H1 (cell line): ENCODE data around the gene RBM19. TPM values are rescaled to one million over a fixed set of nuclear protein-coding genes. Genes with fewer than 3 reads are reported as not detected.

Experiments used
- CTCF ChIA-PET: fragments of 300-600 bp; sonication (Branson Sonifier 250); formaldehyde crosslinking; loops from one replicate; lab custom pipeline; 2021; ENCODE audit not compliant: partially characterized antibody; lab: Charles Lee
- POLR2A ChIA-PET: fragments of 300-600 bp; sonication (Branson Sonifier 250); formaldehyde crosslinking; loops from one replicate; lab custom pipeline; 2021; ENCODE audit warnings: inconsistent platforms; ENCODE audit not compliant: partially characterized antibody; lab: Charles Lee
- DNase-seq, 2 experiments: peaks; one replicate each; pipeline versions ENCODE4 v3.0.0 to v3.0.0-alpha.2; 2010 to 2022; ENCODE audit warnings: low spot score in 2 of 2, low read depth in 1 of 2, mixed read lengths in 1 of 2
- FAIRE-seq: peaks from 2 replicates; lab custom pipeline; 2011; peaks lifted over from hg19 to GRCh38; lab: Jason Lieb, UNC
- H2AFZ ChIP-seq: 2 replicates; pipeline ENCODE4 v1.8.1; 2012; ENCODE audit warnings: low read length, inconsistent platforms
- H2AK5ac ChIP-seq: 2 replicates; pipeline ENCODE4 v1.6.1; 2013; ENCODE audit warnings: low read depth, low read length
- H2BK120ac ChIP-seq: replicated peaks from 2 replicates; pipeline ENCODE3; 2013; ENCODE audit warnings: low read depth, low read length, inconsistent platforms
- H2BK12ac ChIP-seq: 2 replicates; pipeline ENCODE4 v1.6.1; 2013; ENCODE audit warnings: low read depth, low read length
- H2BK15ac ChIP-seq: 2 replicates; pipeline ENCODE4 v1.6.1; 2013; ENCODE audit warnings: low read length
- H2BK20ac ChIP-seq: 2 replicates; pipeline ENCODE4 v1.6.1; 2013; ENCODE audit warnings: low read length
- H2BK5ac ChIP-seq: 2 replicates; pipeline ENCODE4 v1.6.1; 2013; ENCODE audit warnings: low read depth, low read length
- H3K14ac ChIP-seq: 2 replicates; pipeline ENCODE4 v1.6.1; 2013; ENCODE audit warnings: inconsistent platforms; ENCODE audit not compliant: insufficient read length
- H3K18ac ChIP-seq: 2 replicates; pipeline ENCODE4 v1.6.1; 2013; ENCODE audit warnings: low read length; ENCODE audit errors: extremely low read depth
- H3K23ac ChIP-seq: 2 replicates; pipeline ENCODE4 v1.6.1; 2013; ENCODE audit warnings: inconsistent platforms; ENCODE audit not compliant: insufficient read length
- H3K23me2 ChIP-seq: 2 replicates; pipeline ENCODE4 v1.6.1; 2013; ENCODE audit warnings: low read depth, low read length
- H3K27ac ChIP-seq: 2 replicates; pipeline ENCODE4 v1.6.1; 2011; ENCODE audit warnings: low read depth, low read length, inconsistent platforms
- H3K27me3 ChIP-seq, 4 experiments: replicated peaks in 1 of 4; 1 replicate in 1 of 4; 2 replicates in 3 of 4; pipeline versions ENCODE4 v1.6.1 to v1.8.1; 2011 to 2013; ENCODE audit warnings: low read length in 3 of 4, mild to moderate bottlenecking in 3 of 4, inconsistent platforms in 2 of 4, mixed read lengths in 2 of 4, moderate library complexity in 1 of 4; ENCODE audit not compliant: control insufficient read depth in 3 of 4, insufficient read depth in 3 of 4; ENCODE audit errors: extremely low read depth in 1 of 4
- H3K36me3 ChIP-seq, 4 experiments: 2 replicates each; pipeline versions ENCODE4 v1.6.1 to v1.8.1; 2011 to 2013; ENCODE audit warnings: mild to moderate bottlenecking in 4 of 4, low read length in 3 of 4, moderate library complexity in 2 of 4, control low read depth in 1 of 4, inconsistent platforms in 1 of 4; ENCODE audit not compliant: insufficient read depth in 4 of 4, control insufficient read depth in 2 of 4
- H3K4ac ChIP-seq: replicated peaks from 2 replicates; pipeline ENCODE3; 2013; ENCODE audit warnings: low read length, low read depth, mixed read lengths, inconsistent platforms; ENCODE audit not compliant: insufficient read length
- H3K4me1 ChIP-seq, 4 experiments: replicated peaks in 1 of 4; 1 replicate in 1 of 4; 2 replicates in 3 of 4; pipeline versions ENCODE4 v1.6.1 to v1.8.1; 2011 to 2013; ENCODE audit warnings: low read length in 3 of 4, inconsistent platforms in 2 of 4, mixed read lengths in 1 of 4; ENCODE audit not compliant: insufficient read depth in 4 of 4, control insufficient read depth in 3 of 4
- H3K4me2 ChIP-seq, 2 experiments: 2 replicates each; pipeline versions ENCODE4 v1.6.1 to v1.8.1; 2011 to 2013; ENCODE audit warnings: low read depth in 2 of 2, low read length in 2 of 2, control low read depth in 1 of 2, inconsistent platforms in 1 of 2, mild to moderate bottlenecking in 1 of 2; ENCODE audit not compliant: insufficient read depth in 1 of 2
- H3K4me3 ChIP-seq, 4 experiments: fragments of 200-600, 300-600 bp in 1 of 4; sonication (generic), shearing (Covaris generic), sonication (Bioruptor Twin) in 1 of 4; 2 replicates each; pipeline versions ENCODE4 v1.5.1 to v1.8.1; 2011 to 2016; ENCODE audit warnings: low read length in 4 of 4, low read depth in 3 of 4, control low read depth in 2 of 4, inconsistent platforms in 2 of 4, mild to moderate bottlenecking in 2 of 4, mixed read lengths in 1 of 4, moderate library complexity in 1 of 4; ENCODE audit not compliant: insufficient read depth in 2 of 4; ENCODE audit errors: extremely low read depth in 1 of 4
- H3K56ac ChIP-seq: replicated peaks from 2 replicates; pipeline ENCODE3; 2013; ENCODE audit warnings: low read depth, mild to moderate bottlenecking, mixed read lengths, low read length, inconsistent platforms; ENCODE audit not compliant: insufficient read length
- H3K79me1 ChIP-seq: 2 replicates; pipeline ENCODE4 v1.6.1; 2013; ENCODE audit warnings: low read depth, low read length, control low read depth
- H3K79me2 ChIP-seq, 2 experiments: 2 replicates each; pipeline versions ENCODE4 v1.6.1 to v1.8.1; 2012 to 2013; ENCODE audit warnings: low read length in 2 of 2, mild to moderate bottlenecking in 2 of 2, inconsistent platforms in 1 of 2; ENCODE audit not compliant: insufficient read depth in 2 of 2, control insufficient read depth in 1 of 2
- H3K9ac ChIP-seq, 4 experiments: replicated peaks in 1 of 4; 1 replicate in 1 of 4; 2 replicates in 3 of 4; pipeline versions ENCODE4 v1.6.1 to v1.8.1; 2011 to 2013; ENCODE audit warnings: low read depth in 3 of 4, low read length in 3 of 4, control low read depth in 2 of 4, mild to moderate bottlenecking in 2 of 4, moderate library complexity in 2 of 4, inconsistent platforms in 1 of 4; ENCODE audit errors: extremely low read depth in 1 of 4
- H3K9me3 ChIP-seq, 2 experiments: 2 replicates each; pipeline versions ENCODE4 v1.6.1 to v1.8.1; 2012 to 2013; ENCODE audit warnings: mild to moderate bottlenecking in 2 of 2, moderate library complexity in 2 of 2, control low read depth in 1 of 2, inconsistent platforms in 1 of 2, low read depth in 1 of 2, low read length in 1 of 2, mixed read lengths in 1 of 2; ENCODE audit not compliant: insufficient read depth in 2 of 2
- H4K20me1 ChIP-seq, 2 experiments: replicated peaks in 1 of 2; 2 replicates each; pipeline versions ENCODE3 to v1.8.1; 2011 to 2013; ENCODE audit warnings: inconsistent platforms in 2 of 2, low read length in 2 of 2, mild to moderate bottlenecking in 1 of 2; ENCODE audit not compliant: insufficient read depth in 2 of 2, control insufficient read depth in 1 of 2
- H4K5ac ChIP-seq: 2 replicates; pipeline ENCODE4 v1.6.1; 2013; ENCODE audit warnings: low read length, low read depth, mixed read lengths, inconsistent platforms; ENCODE audit not compliant: insufficient read length
- H4K8ac ChIP-seq: 2 replicates; pipeline ENCODE4 v1.8.0; 2013; ENCODE audit warnings: mild to moderate bottlenecking, moderate library complexity, low read length, inconsistent platforms; ENCODE audit not compliant: insufficient read depth; ENCODE audit errors: extremely low read depth
- H4K91ac ChIP-seq: replicated peaks from 2 replicates; pipeline ENCODE3; 2013; ENCODE audit warnings: low read length, mixed read lengths, inconsistent platforms; ENCODE audit not compliant: insufficient read length
- ASH2L ChIP-seq: fragments of 200-600, 300-600 bp; sonication (generic); IDR thresholded peaks from one replicate; pipeline ENCODE4 v1.7.1; 2017; ENCODE audit warnings: low read length
- BRCA1 ChIP-seq: IDR thresholded peaks from 2 replicates; pipeline ENCODE4 v1.6.1; 2012; ENCODE audit warnings: low read depth, low read length, improper control_type of control experiment
- EP300 ChIP-seq, 2 experiments: IDR thresholded peaks; 1 replicate in 1 of 2; 2 replicates in 1 of 2; pipeline ENCODE4 v1.6.1; 2011 to 2012; ENCODE audit warnings: low read depth in 2 of 2, low read length in 2 of 2, mild to moderate bottlenecking in 2 of 2, borderline replicate concordance in 1 of 2, inconsistent platforms in 1 of 2, moderate library complexity in 1 of 2
- GABPA ChIP-seq: IDR thresholded peaks from 2 replicates; pipeline ENCODE4 v1.6.1; 2011; ENCODE audit warnings: mild to moderate bottlenecking, low read length, moderate library complexity, borderline replicate concordance; ENCODE audit not compliant: insufficient read depth
- HDAC6 ChIP-seq: IDR thresholded peaks from one replicate; pipeline ENCODE4 v1.7.1; 2012; ENCODE audit warnings: low read depth, mild to moderate bottlenecking, inconsistent platforms, low read length, moderate library complexity
- KDM1A ChIP-seq: fragments of 200-600, 300-600 bp; sonication (generic); IDR thresholded peaks from 2 replicates; pipeline ENCODE4 v1.7.1; 2016; ENCODE audit warnings: mild to moderate bottlenecking, low read length, borderline replicate concordance
- MAFK ChIP-seq: IDR thresholded peaks from 2 replicates; pipeline ENCODE4 v1.6.1; 2012; ENCODE audit warnings: low read depth, mild to moderate bottlenecking, improper control_type of control experiment, low read length
- POLR2A ChIP-seq, 2 experiments: IDR thresholded peaks; 1 replicate in 1 of 2; 2 replicates in 1 of 2; pipeline ENCODE4 v1.6.1; 2011; ENCODE audit warnings: low read depth in 2 of 2, low read length in 2 of 2, mild to moderate bottlenecking in 2 of 2; ENCODE audit errors: control extremely low read depth in 1 of 2
- POLR2AphosphoS5 ChIP-seq: IDR thresholded peaks from 2 replicates; pipeline ENCODE4 v1.6.1; 2011; ENCODE audit warnings: low read depth, low read length
- RXRA ChIP-seq: IDR thresholded peaks from 2 replicates; pipeline ENCODE4 v1.6.1; 2011; ENCODE audit warnings: low read depth, mild to moderate bottlenecking, low read length, moderate library complexity; ENCODE audit not compliant: insufficient read depth
- SP2 ChIP-seq: IDR thresholded peaks from 2 replicates; pipeline ENCODE4 v1.6.1; 2012; ENCODE audit warnings: mild to moderate bottlenecking, low read length, inconsistent platforms
- SP4 ChIP-seq: IDR thresholded peaks from 2 replicates; pipeline ENCODE4 v1.6.1; 2012; ENCODE audit warnings: low read length, inconsistent platforms
- TAF7 ChIP-seq: optimal IDR thresholded peaks from 2 replicates; pipeline ENCODE3; 2011; ENCODE audit warnings: low read depth, mild to moderate bottlenecking, inconsistent platforms, low read length, moderate library complexity, borderline replicate concordance
- YY1 ChIP-seq: IDR thresholded peaks from 2 replicates; pipeline ENCODE4 v1.6.1; 2011; ENCODE audit warnings: low read depth, mild to moderate bottlenecking, low read length
- WGBS, 2 experiments: shearing (Covaris generic) in 1 of 2; methylation state at CpG; one replicate each; pipeline versions ENCODE4 v1.1.6 to v1.1.7; 2013 to 2015; ENCODE audit warnings: low lambda C conversion rate in 2 of 2, mixed read lengths in 2 of 2, inconsistent platforms in 1 of 2, low coverage in 1 of 2, missing lambda C conversion rate in 1 of 2; ENCODE audit not compliant: insufficient replicate concordance in 2 of 2, insufficient coverage in 1 of 2, insufficient read length in 1 of 2; ENCODE audit errors: extremely low coverage in 1 of 2, missing lambda C conversion rate in 1 of 2; 5-methylcytosine and 5-hydroxymethylcytosine counted together
- polyA plus RNA-seq, 7 experiments: library from polyadenylated mRNA; depleted of rRNA in 3 of 7; stranded (reverse) in 5 of 7; unstranded in 2 of 7; fragments of >200 nt in 5 of 7; fragments of 200-250 nt in 2 of 7; gene quantifications; 1 replicate in 5 of 7; 2 replicates in 1 of 7; 4 replicates in 1 of 7; pipeline versions ENCODE4 v1.2.1 to v1.2.3, GENCODE V29; 2011 to 2013; ENCODE audit warnings: missing spikeins in 2 of 7, mixed read lengths in 2 of 7
- total RNA-seq: library from RNA; stranded (reverse); fragmentation: NEBNext Ultra II Directional; extraction: Animal tissue kit (Norgen Biotek cat#: 25700); gene quantifications from 2 replicates; pipeline ENCODE4 v1.2.1, GENCODE V29; 2021

Gene RBM19
- total and polyA plus RNA-seq, 2 of the 8 experiments (the other 6 are each of a cell fraction or from before 2014, with no cell fraction given) = 23.4 to 61.9 TPM

DNA sequence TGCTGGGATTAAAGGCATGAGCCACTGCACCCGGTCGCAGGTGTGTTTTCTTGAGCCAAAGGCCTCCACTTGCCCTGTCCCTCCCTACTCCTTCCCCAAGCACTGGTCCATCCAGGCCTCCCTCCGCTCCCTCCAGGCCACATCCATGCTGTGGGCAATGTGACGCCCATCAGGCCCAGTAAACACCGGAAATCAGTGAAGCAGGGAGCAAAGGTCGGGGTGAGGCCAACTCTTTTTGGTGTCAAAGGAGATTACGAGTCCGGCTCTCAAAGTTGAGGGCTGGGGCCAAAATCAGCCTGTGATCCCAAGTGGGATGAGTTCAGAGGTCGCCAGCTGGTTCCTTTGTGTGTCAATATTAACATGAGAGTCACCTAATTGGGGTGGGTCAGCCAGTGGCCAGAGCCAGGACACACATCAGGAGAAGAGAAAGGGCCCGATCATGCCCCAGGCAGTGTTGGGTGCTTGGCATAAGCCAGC, 195.7 kb downstream of the RBM19 start:
- ChIA-PET CTCF (interaction anchor here (0.6 to 1.9 kb wide), 6 partner anchors 46 to 704 kb away, joined by 3 to 6 read pairs (median 4); no protein-coding TSS in a partner anchor), POLR2A (no interaction called here)
- FAIRE-seq = no peak
- TF ChIP-seq EP300 (IDR thresholded peaks at IDR 0.05; ENCODE audit: borderline replicate concordance in 1 of 2, low read depth in 2 of 2, low read length in 2 of 2) (no peak), POLR2AphosphoS5 (no peak), HDAC6 (no peak), GABPA (no peak), BRCA1 (no peak), KDM1A (no peak), POLR2A (IDR thresholded peaks at IDR 0.05; ENCODE audit: control extremely low read depth in 1 of 2, low read depth in 2 of 2, low read length in 2 of 2) (no peak), ASH2L (no peak), TAF7 (no peak), SP2 (no peak), RXRA (no peak), MAFK (no peak), YY1 (no peak), SP4 (no peak)

More for the DNA sequence above, 195.7 kb downstream of the RBM19 start:
- no peak overlapping the region for H4K91ac ChIP-seq
- H2BK120ac ChIP-seq = no peak overlapping the region
- no peak overlapping the region for H3K23ac ChIP-seq
- H2AFZ ChIP-seq = no peak overlapping the region
- H2AK5ac ChIP-seq = no peak overlapping the region
- no peaks in the 10 kb centered on the region for H3K9me3 ChIP-seq
- no peaks in the 10 kb centered on the region; a peak in 2 of 7 replicates for H3K4me1 ChIP-seq
- H3K23me2 ChIP-seq = no peaks in the 10 kb centered on the region
- WGBS, 2 experiments = 90% methylated on average over 10 of the region's 10 CpGs; no CpG with 5 or more reads in 1 of the 2 experiments
- DNase-seq = no peak
- H2BK12ac ChIP-seq = no peak overlapping the region
- no peak overlapping the region for H3K56ac ChIP-seq
- no peak overlapping the region for H3K14ac ChIP-seq
- H3K36me3 ChIP-seq = no peaks in the 10 kb centered on the region
- no peak overlapping the region for H3K18ac ChIP-seq
- no peaks in the 10 kb centered on the region for H4K20me1 ChIP-seq
- H3K79me1 ChIP-seq = no peaks in the 10 kb centered on the region
- H3K27ac ChIP-seq = no peak overlapping the region
- no peak overlapping the region for H2BK5ac ChIP-seq
- H3K4ac ChIP-seq = no peak overlapping the region
- no peak overlapping the region for H3K9ac ChIP-seq
- no peaks in the 10 kb centered on the region for H3K79me2 ChIP-seq
- no peaks in the 10 kb centered on the region for H3K27me3 ChIP-seq
- H3K4me3 ChIP-seq = no peak overlapping the region
- no peak overlapping the region for H2BK20ac ChIP-seq
- H3K4me2 ChIP-seq = no peak overlapping the region
- H2BK15ac ChIP-seq = no peak overlapping the region
- H4K8ac ChIP-seq = no peak overlapping the region
- no peak overlapping the region for H4K5ac ChIP-seq
